C4-2B (cell line): ENCODE measurements around the gene MLXIP.

Source experiments
- CTCF ChIP-seq: fragments of 450-650 bp; conservative IDR thresholded peaks from 2 replicates; pipeline ENCODE4 v1.5.1; 2017; ENCODE audit warnings: mild to moderate bottlenecking
- ZFX ChIP-seq: fragments of 450-650 bp; IDR thresholded peaks from 2 replicates; pipeline ENCODE4 v1.6.1; 2017

GRCh38 chr12:122155705-122156104, 77.1 kb downstream of the MLXIP start:
- TF ChIP-seq CTCF (no peak), ZFX (no peak)
